AG09319 (cell line): ENCODE data around the gene FAM20A.
A peak's percentile ranks its signal among the peaks of the same experiment; 100 is the strongest.

ENCODE experiments used
- DNase-seq: peaks from one replicate; pipeline ENCODE4 v3.0.0-alpha.2; 2010; ENCODE audit warnings: low read depth; ENCODE audit errors: extremely low read depth
- TF ChIP-seq, protein P1 (sequence below): IDR thresholded peaks from 2 replicates; pipeline ENCODE4 v1.5.1; 2011; ENCODE audit warnings: low read depth, mild to moderate bottlenecking, inconsistent platforms, low read length, moderate library complexity

FAM20A gene

DNA sequence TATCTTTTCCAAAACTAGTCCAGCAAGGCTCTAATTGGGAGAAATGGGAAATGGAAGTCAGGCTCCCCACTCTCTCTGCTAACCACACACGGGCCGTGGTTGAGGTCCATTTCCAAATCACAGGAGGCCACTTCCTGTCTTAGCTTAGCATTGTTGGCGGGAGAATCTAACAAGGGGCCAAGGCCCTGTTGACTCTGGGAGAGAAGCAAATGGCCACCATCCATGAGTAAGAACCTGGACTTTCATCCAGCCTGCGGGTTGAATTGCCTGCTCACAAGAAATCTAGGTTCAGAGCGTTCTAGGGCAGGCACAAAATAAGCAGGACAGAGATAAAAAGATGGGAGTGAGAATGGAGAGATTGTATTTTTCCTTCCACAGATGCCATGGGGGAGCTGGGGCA lies 5.7 kb downstream of the FAM20A start:
- DNase-seq = no peak
- TF ChIP-seq, protein P1, sequence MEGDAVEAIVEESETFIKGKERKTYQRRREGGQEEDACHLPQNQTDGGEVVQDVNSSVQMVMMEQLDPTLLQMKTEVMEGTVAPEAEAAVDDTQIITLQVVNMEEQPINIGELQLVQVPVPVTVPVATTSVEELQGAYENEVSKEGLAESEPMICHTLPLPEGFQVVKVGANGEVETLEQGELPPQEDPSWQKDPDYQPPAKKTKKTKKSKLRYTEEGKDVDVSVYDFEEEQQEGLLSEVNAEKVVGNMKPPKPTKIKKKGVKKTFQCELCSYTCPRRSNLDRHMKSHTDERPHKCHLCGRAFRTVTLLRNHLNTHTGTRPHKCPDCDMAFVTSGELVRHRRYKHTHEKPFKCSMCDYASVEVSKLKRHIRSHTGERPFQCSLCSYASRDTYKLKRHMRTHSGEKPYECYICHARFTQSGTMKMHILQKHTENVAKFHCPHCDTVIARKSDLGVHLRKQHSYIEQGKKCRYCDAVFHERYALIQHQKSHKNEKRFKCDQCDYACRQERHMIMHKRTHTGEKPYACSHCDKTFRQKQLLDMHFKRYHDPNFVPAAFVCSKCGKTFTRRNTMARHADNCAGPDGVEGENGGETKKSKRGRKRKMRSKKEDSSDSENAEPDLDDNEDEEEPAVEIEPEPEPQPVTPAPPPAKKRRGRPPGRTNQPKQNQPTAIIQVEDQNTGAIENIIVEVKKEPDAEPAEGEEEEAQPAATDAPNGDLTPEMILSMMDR = no peak

GRCh38 chr17:68594552-68594951 lies 6.6 kb downstream of the FAM20A start:
- TF ChIP-seq, protein P1 = no peak
- DNase-seq = no peak

DNA sequence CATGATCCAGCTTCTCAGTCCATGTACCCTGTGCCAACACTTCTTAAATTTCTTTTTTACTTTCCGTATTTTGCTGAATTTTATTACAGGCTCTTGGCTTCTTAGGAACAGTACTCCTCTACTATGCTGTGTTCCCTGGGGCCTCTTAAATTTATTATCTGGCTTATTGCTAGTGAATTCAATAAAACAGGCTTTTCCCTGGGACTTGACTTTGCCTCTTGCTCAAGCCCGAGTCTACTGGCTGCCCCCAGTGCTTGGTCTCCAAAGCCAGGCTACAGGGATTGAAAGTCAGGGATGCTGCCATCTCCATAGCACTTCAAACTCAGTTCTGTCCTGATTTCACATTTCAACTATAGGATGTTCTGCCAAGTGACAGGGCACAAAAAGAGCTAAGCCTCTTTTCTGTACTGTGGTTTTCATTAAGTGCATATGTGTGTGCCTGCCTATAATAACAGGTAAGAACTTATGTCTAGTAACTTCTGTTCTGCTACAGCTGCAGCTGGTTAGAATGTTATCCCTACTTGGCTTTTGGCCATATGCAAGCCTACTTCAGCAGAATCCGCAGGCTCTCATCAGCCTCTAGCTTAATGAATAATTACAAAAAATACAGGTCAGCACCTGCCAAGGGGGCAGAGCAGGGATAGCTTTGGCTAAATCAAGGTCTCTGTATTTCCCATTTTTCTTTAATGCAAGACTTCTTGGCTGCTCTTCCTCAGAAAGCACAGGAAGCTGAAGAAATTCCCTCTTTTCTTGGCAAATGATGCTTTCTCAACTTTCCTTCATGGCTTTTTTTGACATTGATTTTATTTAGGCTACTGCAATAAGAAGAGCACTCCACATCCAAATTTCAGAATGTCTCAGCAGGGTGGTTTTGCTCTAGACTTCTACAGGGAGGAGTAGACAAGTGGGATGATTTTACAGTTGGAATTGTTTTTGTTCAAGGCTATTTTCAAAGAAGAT lies 8.2 kb downstream of the FAM20A start:
- TF ChIP-seq, protein P1 = no peak
- DNase-seq = peak; percentile 25

DNA sequence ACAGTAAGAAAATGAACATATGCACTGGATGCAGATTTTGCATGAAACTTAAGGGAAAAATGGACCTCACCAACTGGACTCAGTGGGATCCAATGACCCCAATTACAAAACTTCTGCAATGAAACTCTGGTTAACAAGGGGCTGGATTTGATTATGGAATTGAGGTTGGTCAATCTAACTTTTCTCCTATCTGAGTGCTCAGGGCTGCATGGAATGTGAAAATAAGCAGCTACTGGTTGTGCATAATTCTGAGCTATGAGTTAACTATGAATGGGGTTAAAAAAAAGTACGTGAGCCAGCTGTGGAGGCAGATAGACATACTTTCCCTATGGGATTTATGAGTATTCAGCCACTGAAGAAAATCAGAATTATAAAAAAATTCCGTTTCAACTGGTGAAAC lies 9.2 kb downstream of the FAM20A start:
- TF ChIP-seq, protein P1 = no peak
- DNase-seq = no peak

GRCh38 chr17:68591583-68591982 lies 9.6 kb downstream of the FAM20A start:
- TF ChIP-seq, protein P1 = no peak
- DNase-seq = no peak

DNA sequence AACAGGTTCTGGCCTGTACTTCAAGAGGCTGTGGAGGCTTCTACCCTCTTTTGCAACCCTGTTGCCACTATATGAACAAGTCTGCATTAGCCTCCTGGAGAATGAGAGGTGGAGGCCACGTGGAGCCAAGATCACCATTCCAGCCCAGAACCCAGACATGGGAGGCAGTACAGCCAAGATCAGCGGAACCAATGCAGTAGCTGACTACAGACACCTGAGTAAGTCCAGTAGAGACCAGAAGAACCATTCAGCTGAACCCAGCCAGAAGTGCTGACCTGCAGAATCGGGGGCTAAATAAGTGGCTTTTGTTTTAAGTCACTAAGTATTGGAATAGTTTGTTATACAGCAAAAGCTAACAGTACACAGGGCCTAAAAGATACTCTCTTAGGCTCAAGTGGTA lies 12.1 kb downstream of the FAM20A start:
- TF ChIP-seq, protein P1 = no peak
- DNase-seq = no peak

DNA sequence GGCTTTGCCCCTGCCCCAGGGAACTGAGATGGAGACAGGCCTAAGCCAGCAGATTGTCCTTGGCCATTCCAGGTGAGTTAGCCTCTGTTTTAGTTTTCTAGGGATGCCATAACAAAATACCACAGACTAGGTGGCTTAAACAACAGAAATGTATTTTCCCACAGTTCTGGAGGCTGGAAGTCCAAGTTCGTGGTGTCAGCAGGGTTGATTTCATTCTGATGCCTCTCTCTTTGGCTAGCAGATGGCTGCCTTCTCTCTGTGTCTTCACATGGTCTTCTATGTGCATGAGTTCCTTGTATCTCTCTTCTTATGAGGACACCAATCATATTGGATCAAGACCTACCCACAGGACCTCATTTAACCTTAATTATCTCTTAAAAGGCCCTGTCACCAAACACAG lies 12.8 kb downstream of the FAM20A start:
- DNase-seq = no peak
- TF ChIP-seq, protein P1 = no peak
